ENCODE data around the gene EBI3.

EBI3 gene

DNA sequence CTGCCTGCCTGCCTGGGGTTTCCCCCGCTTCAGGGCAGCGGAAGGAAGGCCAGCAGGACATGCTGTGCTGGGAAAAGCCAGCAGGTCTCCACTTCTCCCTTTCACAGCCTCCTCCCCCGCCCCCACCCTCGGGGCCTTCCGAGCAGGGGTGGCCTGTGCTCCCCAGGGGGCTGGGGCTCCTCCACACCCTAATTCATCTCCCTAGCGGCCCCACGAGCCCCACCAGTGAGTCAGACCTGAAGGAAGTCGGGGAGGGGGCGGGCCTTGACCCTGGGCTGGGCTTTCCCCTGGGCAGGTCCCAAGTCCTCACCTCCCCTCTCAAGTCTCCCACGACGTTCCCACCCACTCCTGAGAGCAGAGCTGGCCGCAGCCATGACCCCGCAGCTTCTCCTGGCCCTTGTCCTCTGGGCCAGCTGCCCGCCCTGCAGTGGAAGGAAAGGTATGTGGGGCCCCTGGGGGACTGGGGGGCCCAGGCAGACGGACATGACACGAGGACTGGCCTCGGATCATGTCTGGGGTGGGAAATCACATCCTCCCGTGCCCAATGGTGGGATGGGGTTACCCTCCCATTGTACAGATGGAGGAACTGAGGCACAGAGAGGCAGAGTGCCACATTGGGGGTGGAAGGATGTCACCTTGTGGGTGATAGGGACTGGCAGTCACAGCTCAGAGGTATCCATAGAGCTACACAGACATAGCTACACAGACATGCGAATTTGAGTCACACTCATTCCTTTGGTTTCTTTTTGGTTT, at the start of gene EBI3:
Gene EBI3 (plus strand): TSS at position 345 of the 753 bp plus-strand sequence. CDS start 28 bp downstream, at position 373.
- no peak for TF ChIP-seq Cebpa-rat (IDR thresholded peaks at IDR 0.05)
- Histone ChIP-seq H3K4me1 (peaks cover 11 to 49% (median 17%) of the 10 kb centered on the region in 10 experiments), H4K20me1 (peaks cover 0 to 1% (median 0%) of the 10 kb centered on the region in 11 experiments; a peak in 1 of 22 replicates), H3K4me3 (peak within 1 kb of the TSS in 3 of 10 experiments; percentile 45 to 52 (median 48); a peak in 7 of 20 replicates), H3K9me3 (replicated peaks in 1 of 11) (no peaks in the 10 kb centered on the region), H3K4me2 (peak within 1 kb of the TSS; percentile 56 to 92 (median 75)), H3K36me3 (peaks cover 0 to 4% (median 0%) of the 10 kb centered on the region in 11 experiments; a peak in 2 of 22 replicates), H3K27ac (peak within 1 kb of the TSS in 5 of 11 experiments; percentile 35 to 67 (median 58); a peak in 9 of 22 replicates), H3K27me3 (no peaks in the 10 kb centered on the region), H3K9ac (peak within 1 kb of the TSS in 10 of 11 experiments; percentile 2 to 68 (median 48); a peak in 11 of 22 replicates)

DNA sequence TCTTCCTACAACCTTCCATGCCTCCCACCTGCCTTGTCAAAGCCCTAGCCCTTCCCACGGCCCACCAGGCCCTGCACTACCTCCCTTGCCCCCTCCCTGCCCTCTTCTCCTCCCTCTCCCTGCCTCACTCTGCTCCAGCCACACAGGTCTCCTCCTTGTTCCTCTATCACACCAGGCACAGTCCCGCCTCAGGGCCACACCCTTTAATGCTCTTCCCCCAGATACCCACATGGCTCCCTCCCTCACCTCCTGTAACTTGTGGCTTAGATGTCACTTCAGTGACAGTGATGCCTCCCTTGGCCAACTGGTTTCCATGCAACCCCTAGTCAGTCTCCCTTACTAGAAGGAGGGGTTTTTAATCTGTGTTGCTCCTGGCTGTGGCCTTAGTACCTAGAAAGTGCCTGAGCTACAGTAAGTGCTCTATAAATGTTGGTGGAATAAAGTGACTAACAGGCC, 48.2 kb upstream of the EBI3 start:
- peaks cover 27 to 50% (median 41%) of the 10 kb centered on the region in 11 experiments for H3K36me3 ChIP-seq
- peak overlapping the region; percentile 76 to 96 (median 89) for H3K4me2 ChIP-seq
- H3K27me3 ChIP-seq = no peaks in the 10 kb centered on the region
- peak overlapping the region; percentile 86 to 99 (median 92); a peak in 18 of 20 replicates for H3K4me3 ChIP-seq
- peak overlapping the region in 3 of 11 experiments; percentile 4 to 20 (median 10); a peak in 3 of 22 replicates for H3K27ac ChIP-seq
- TF ChIP-seq Cebpa-rat (IDR thresholded peaks at IDR 0.05) = no peak
- peak overlapping the region in 10 of 11 experiments; percentile 85 to 95 (median 90); a peak in 18 of 22 replicates for H3K9ac ChIP-seq
- H4K20me1 ChIP-seq = peaks cover 0 to 54% (median 22%) of the 10 kb centered on the region in 11 experiments; a peak in 13 of 22 replicates
- H3K4me1 ChIP-seq = peaks cover 23 to 39% (median 32%) of the 10 kb centered on the region in 10 experiments
- no peaks in the 10 kb centered on the region for H3K9me3 ChIP-seq (replicated peaks in 1 of 11)

DNA sequence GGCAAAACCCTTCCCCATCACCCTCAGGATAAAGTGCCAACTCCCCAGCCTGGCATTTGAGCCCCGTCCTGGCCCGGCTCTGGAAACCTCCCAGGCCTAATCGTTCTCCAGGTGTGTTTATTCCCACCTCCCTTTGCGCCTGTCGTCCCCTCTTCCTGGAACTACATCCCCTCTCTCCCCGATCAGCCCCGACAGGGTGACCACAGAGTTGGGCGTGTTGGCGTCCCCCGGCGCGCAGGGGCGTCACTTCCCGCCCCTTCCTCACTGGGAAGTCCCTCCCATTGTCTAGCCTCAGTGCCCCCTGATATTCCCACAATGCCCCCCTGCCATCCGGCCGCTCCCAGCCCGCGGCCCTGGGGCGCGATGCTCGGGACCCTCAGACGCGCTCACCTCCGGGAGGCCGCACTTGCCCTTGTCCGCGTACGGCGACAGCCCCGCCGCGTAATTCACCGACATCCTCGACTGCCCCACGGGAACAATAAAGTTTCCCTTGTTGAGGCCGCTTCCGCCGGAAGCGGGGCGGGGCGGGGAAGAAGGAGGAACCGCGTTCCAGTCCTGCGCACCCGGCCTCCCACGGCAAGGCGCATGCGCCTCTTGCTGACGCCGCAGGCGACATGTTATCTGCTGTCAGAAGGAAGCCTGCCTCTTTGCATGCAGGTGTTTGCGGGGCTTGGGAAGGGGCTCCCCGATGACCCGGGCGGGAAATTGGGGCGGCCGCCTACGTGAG, 47.1 kb upstream of the EBI3 start, which contains the start of the genes ANKRD24 and SIRT6:
Gene ANKRD24 (plus strand): TSS at position 606 of the 727 bp plus-strand sequence. CDS start 3,737 bp downstream, outside the sequence.
Gene SIRT6 (minus strand): TSS at position 480 of the 727 bp plus-strand sequence. CDS start 24 bp downstream, at position 456.
- Histone ChIP-seq H3K27ac (peak within 1 kb of the TSS; percentile 82 to 90 (median 86)), H3K27me3 (no peaks in the 10 kb centered on the region)

DNA sequence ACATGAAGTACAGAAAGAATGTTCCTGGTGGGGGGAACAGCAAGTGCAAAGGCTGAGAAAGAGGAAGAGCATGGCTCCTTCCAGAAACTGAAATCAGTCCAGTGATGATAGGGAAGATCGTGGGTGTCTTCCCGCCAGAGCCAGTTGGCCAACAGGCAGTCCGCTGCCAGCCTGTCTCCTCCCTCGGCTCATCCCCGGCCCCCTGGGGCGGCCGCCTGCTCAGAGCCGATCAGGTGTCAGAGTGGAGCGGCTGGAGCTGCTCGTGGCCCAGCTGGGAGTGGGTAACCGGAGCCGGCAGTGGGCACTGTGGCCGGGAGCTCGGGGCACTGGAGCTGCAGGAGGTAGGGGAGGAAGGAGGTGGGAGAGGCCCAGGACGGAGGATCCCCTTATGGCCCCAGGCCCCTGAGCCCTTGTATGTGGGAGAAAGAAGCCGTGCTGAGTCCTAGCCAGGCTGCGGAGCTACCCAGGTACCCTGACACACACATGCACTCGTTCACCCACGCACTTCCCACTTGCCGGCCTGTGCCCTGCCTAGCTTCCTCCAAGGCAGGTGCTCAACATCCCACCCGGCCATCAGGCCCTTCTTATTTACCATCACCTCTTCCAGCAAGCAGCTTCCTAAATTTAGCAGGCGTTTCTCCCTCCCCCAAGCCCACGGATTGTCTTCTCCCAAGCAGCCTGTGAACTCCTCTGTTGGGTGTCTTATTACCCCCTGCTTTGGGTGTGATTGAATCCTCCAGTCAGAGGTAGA, 45.2 kb upstream of the EBI3 start:
- no peaks in the 10 kb centered on the region for H3K9me3 ChIP-seq (replicated peaks in 1 of 11)
- no peak overlapping the region for H3K4me3 ChIP-seq
- H3K36me3 ChIP-seq = peaks cover 14 to 20% (median 18%) of the 10 kb centered on the region in 11 experiments
- peaks cover 0 to 24% (median 15%) of the 10 kb centered on the region in 11 experiments; a peak in 10 of 22 replicates for H4K20me1 ChIP-seq
- H3K9ac ChIP-seq = no peak overlapping the region
- H3K4me2 ChIP-seq = peak overlapping the region in 5 of 11 experiments; percentile 15 to 80 (median 46); a peak in 6 of 22 replicates
- H3K27ac ChIP-seq = no peak overlapping the region
- H3K4me1 ChIP-seq = peaks cover 23 to 39% (median 32%) of the 10 kb centered on the region in 10 experiments
- H3K27me3 ChIP-seq = no peaks in the 10 kb centered on the region
- no peak for TF ChIP-seq Cebpa-rat (IDR thresholded peaks at IDR 0.05)

More for the DNA sequence above, 47.1 kb upstream of the EBI3 start, which contains the start of the genes ANKRD24 and SIRT6:
- Histone ChIP-seq H4K20me1 (peaks cover 0 to 43% (median 15%) of the 10 kb centered on the region in 11 experiments; a peak in 12 of 22 replicates), H3K36me3 (peaks cover 26 to 38% (median 33%) of the 10 kb centered on the region in 11 experiments), H3K9me3 (replicated peaks in 1 of 11) (no peaks in the 10 kb centered on the region), H3K4me1 (peaks cover 23 to 39% (median 32%) of the 10 kb centered on the region in 10 experiments), H3K9ac (peak within 1 kb of the TSS; percentile 83 to 95 (median 90)), H3K4me2 (peak within 1 kb of the TSS; percentile 76 to 96 (median 89)), H3K4me3 (peak within 1 kb of the TSS; percentile 86 to 99 (median 92))
- TF ChIP-seq Cebpa-rat (IDR thresholded peaks at IDR 0.05) = no peak

DNA sequence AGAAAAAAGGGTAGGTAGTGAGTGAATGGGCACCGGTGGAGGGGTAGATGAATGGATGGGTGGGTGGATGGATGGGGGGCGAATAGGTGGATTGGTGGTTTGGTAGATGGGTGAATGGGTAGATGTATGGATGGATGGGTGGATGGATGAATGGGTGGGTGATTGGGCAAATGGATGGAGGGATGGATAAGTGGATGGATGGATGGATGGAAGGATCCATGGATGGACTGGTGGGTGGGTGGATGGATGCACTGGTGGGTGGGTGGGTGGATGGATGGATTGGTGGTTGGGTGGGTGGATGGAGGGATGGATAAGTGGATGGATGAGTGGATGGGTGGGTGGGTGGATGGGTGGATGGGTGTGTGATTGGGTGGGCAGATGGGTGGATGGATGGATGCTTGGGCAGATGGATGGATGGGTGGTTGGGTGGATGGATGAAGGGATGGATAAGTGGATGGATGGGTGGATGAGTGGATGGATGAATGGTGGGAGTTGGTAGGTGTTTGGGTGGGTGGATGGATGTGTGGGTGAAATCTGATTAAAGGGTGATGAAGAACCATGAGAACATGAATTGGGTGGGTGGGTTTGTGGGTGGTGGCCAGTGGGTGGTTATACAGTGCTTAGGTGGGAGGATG, 44.5 kb upstream of the EBI3 start:
- H3K4me2 ChIP-seq = no peak overlapping the region
- no peaks in the 10 kb centered on the region for H3K27me3 ChIP-seq
- H3K4me1 ChIP-seq = peaks cover 23 to 39% (median 32%) of the 10 kb centered on the region in 10 experiments
- no peak overlapping the region for H3K9ac ChIP-seq
- H3K36me3 ChIP-seq = peaks cover 8 to 13% (median 11%) of the 10 kb centered on the region in 11 experiments; a peak in 21 of 22 replicates
- no peaks in the 10 kb centered on the region for H3K9me3 ChIP-seq (replicated peaks in 1 of 11)
- peaks cover 0 to 18% (median 8%) of the 10 kb centered on the region in 11 experiments; a peak in 9 of 22 replicates for H4K20me1 ChIP-seq
- no peak overlapping the region for H3K4me3 ChIP-seq
- TF ChIP-seq Cebpa-rat (IDR thresholded peaks at IDR 0.05) = no peak
- H3K27ac ChIP-seq = no peak overlapping the region

DNA sequence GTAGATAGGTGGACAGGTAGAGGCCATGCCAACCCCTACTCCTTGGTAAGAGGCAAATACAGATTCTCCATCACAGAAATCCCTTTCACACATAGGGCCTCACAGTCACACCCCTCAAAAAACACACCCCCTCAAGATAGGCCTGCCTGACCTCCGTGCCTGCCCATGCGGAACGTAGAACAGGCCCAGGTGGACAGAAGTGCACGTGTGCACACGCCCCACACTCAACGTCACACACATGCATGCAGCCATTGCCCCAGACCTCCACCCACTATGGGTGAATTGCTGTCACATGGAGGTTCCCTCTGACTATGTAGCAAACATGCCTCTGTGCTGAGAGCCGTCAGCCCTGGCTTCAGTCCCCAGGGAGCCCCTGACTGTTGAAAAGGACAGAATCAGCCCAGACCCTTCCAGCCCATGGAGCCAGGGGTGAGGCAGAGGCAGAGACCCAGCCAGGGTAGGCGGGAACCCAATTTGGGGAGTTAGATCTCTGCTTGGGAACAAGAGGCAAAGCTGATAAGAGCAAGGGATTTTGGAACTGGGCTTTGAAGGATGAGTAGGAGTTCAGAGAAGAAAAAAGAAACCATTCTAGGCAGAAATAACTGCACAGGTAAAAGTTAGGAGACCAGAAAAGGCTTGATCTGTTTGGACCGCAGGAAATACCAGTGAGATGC, 43.8 kb upstream of the EBI3 start:
- Histone ChIP-seq H3K4me2 (no peak overlapping the region), H3K36me3 (peaks cover under 1 to 6% (median 4%) of the 10 kb centered on the region in 11 experiments; a peak in 21 of 22 replicates), H3K4me3 (no peak overlapping the region), H4K20me1 (peaks cover 0 to 13% (median 6%) of the 10 kb centered on the region in 11 experiments; a peak in 6 of 22 replicates), H3K27me3 (no peaks in the 10 kb centered on the region), H3K4me1 (peaks cover 21 to 35% (median 28%) of the 10 kb centered on the region in 10 experiments), H3K9me3 (replicated peaks in 1 of 11) (no peaks in the 10 kb centered on the region), H3K9ac (no peak overlapping the region), H3K27ac (no peak overlapping the region)
- TF ChIP-seq Cebpa-rat (IDR thresholded peaks at IDR 0.05) = no peak

Data from BLaER1 treated with 17β-estradiol and CSF1 and Interleukin-3, amounts not matched to agents 10 nM and 100 nM (cell line).